ENCODE data around the gene ZNF485.

GRCh38 chr10:43574906-43575305, 31.3 kb upstream of the ZNF485 start:
- TF ChIP-seq ZNF687 (IDR thresholded peaks at IDR 0.05) (no peak), ZNF592 (IDR thresholded peaks at IDR 0.05) (no peak), POLR2AphosphoS5 (IDR thresholded peaks at IDR 0.05; ENCODE audit: low read length) (no peak), CREB1 (IDR thresholded peaks at IDR 0.05; ENCODE audit: low read depth) (no peak), RAD21 (IDR thresholded peaks at IDR 0.05; ENCODE audit: insufficient read depth, low read depth, low read length) (no peak), MLLT1 (IDR thresholded peaks at IDR 0.05) (no peak), CTCF (IDR thresholded peaks at IDR 0.05 in 2 of 3, conservative IDR thresholded peaks at IDR 0.05 in 1 of 3; ENCODE audit: control insufficient read depth in 2 of 3, extremely low read depth in 1 of 3, insufficient read depth in 1 of 3, low read depth in 3 of 3, low read length in 3 of 3) (no peak)
